CD14-positive monocyte (primary cell): ENCODE results near the gene RBM11. TPM values are rescaled to one million over a fixed set of nuclear protein-coding genes. Genes with fewer than 3 reads are reported as not detected.

Experiments
- DNase-seq, 3 donors: peaks; one replicate each; pipeline ENCODE4 v3.0.0-alpha.2; 2011 to 2022
- H2AFZ ChIP-seq: 2 replicates; pipeline ENCODE4 v1.6.0; 2012; ENCODE audit warnings: mild to moderate bottlenecking, low read depth, low read length, inconsistent platforms; ENCODE audit not compliant: insufficient read depth, poor library complexity, severe bottlenecking
- H3K27ac ChIP-seq, 2 donors: 1 replicate in 1 of 2; 2 replicates in 1 of 2; pipeline ENCODE4 v1.5.1; 2012 to 2013; ENCODE audit warnings: low read length in 2 of 2, control low read depth in 1 of 2, inconsistent platforms in 1 of 2, low read depth in 1 of 2, mild to moderate bottlenecking in 1 of 2
- H3K27me3 ChIP-seq, 2 donors: one replicate each; pipeline versions ENCODE4 v1.6.0 to v1.6.1; 2011 to 2013; ENCODE audit warnings: low read length in 2 of 2; ENCODE audit not compliant: control insufficient read depth in 2 of 2, insufficient read depth in 2 of 2
- H3K36me3 ChIP-seq, 2 donors: replicated peaks in 1 of 2; 1 replicate in 1 of 2; 2 replicates in 1 of 2; pipeline versions ENCODE4 v1.5.1 to v1.6.1; 2012 to 2013; ENCODE audit warnings: low read length in 2 of 2, control low read depth in 1 of 2, inconsistent platforms in 1 of 2, mild to moderate bottlenecking in 1 of 2; ENCODE audit not compliant: insufficient read depth in 2 of 2, control insufficient read depth in 1 of 2
- H3K4me1 ChIP-seq, 2 donors: 1 replicate in 1 of 2; 2 replicates in 1 of 2; pipeline versions ENCODE4 v1.5.1 to v1.6.1; 2012 to 2013; ENCODE audit warnings: low read length in 2 of 2, control low read depth in 1 of 2, inconsistent platforms in 1 of 2, mild to moderate bottlenecking in 1 of 2, moderate library complexity in 1 of 2; ENCODE audit not compliant: insufficient read depth in 2 of 2, control insufficient read depth in 1 of 2
- H3K4me2 ChIP-seq: replicated peaks from 2 replicates; pipeline ENCODE3; 2012; ENCODE audit warnings: low read length, moderate library complexity, mild to moderate bottlenecking; ENCODE audit not compliant: poor library complexity, severe bottlenecking; ENCODE audit errors: extremely low read depth
- H3K4me3 ChIP-seq, 3 experiments: fragments of 200-600 bp in 1 of 3; sonication (generic) in 1 of 3; replicated peaks in 1 of 3; 1 replicate in 2 of 3; 2 replicates in 1 of 3; pipeline ENCODE4 v1.5.1; 2011 to 2013; ENCODE audit warnings: low read length in 3 of 3, mild to moderate bottlenecking in 3 of 3, control low read depth in 2 of 3, low read depth in 2 of 3, inconsistent platforms in 1 of 3, moderate library complexity in 1 of 3
- H3K79me2 ChIP-seq: 2 replicates; pipeline ENCODE4 v1.6.0; 2012; ENCODE audit warnings: mild to moderate bottlenecking, control low read depth, inconsistent platforms, low read length, moderate library complexity; ENCODE audit not compliant: insufficient read depth
- H3K9ac ChIP-seq: 2 replicates; pipeline ENCODE4 v1.6.0; 2017; ENCODE audit warnings: low read length, mild to moderate bottlenecking; ENCODE audit not compliant: insufficient read depth, poor library complexity, severe bottlenecking
- H3K9me3 ChIP-seq, 2 donors: replicated peaks in 1 of 2; 1 replicate in 1 of 2; 2 replicates in 1 of 2; pipeline versions ENCODE4 v1.5.1 to v1.6.1; 2012 to 2013; ENCODE audit warnings: low read length in 2 of 2, control low read depth in 1 of 2; ENCODE audit not compliant: control insufficient read depth in 1 of 2, insufficient read depth in 1 of 2
- H4K20me1 ChIP-seq: 2 replicates; pipeline ENCODE4 v1.6.0; 2012; ENCODE audit warnings: mild to moderate bottlenecking, low read length, control low read depth, moderate library complexity; ENCODE audit not compliant: insufficient read depth
- H3K27ac Mint-ChIP-seq, 7 donors: one replicate each; pipeline ENCODE4 v1.8.0; 2020; ENCODE audit warnings: mild to moderate bottlenecking in 7 of 7, mixed read lengths in 7 of 7, moderate library complexity in 6 of 7, inconsistent platforms in 2 of 7
- H3K27me3 Mint-ChIP-seq, 3 donors: one replicate each; pipeline ENCODE4 v1.8.0; 2021 to 2022; ENCODE audit warnings: low read depth in 3 of 3, mild to moderate bottlenecking in 3 of 3, mixed read lengths in 3 of 3, moderate library complexity in 3 of 3, inconsistent platforms in 1 of 3
- H3K36me3 Mint-ChIP-seq, 2 donors: one replicate each; pipeline ENCODE4 v1.8.0; 2020; ENCODE audit warnings: mixed read lengths in 2 of 2, inconsistent platforms in 1 of 2, mild to moderate bottlenecking in 1 of 2
- H3K4me1 Mint-ChIP-seq: one replicate; pipeline ENCODE4 v1.8.0; 2020; ENCODE audit warnings: mild to moderate bottlenecking, mixed read lengths
- H3K4me3 Mint-ChIP-seq, 2 donors: one replicate each; pipeline ENCODE4 v1.8.0; 2020; ENCODE audit warnings: mild to moderate bottlenecking in 2 of 2, mixed read lengths in 2 of 2, moderate library complexity in 1 of 2
- H3K9me3 Mint-ChIP-seq, 7 donors: one replicate each; pipeline ENCODE4 v1.8.0; 2020 to 2022; ENCODE audit warnings: mixed read lengths in 7 of 7, mild to moderate bottlenecking in 6 of 7, moderate library complexity in 6 of 7, inconsistent platforms in 2 of 7
- CTCF ChIP-seq: fragments of 200-600 bp; IDR thresholded peaks from one replicate; pipeline ENCODE4 v1.8.0; 2022; ENCODE audit warnings: antibody characterized with exemption, mild to moderate bottlenecking
- WGBS: methylation state at CpG from one replicate; pipeline ENCODE4 v1.1.5; 2013; ENCODE audit warnings: missing lambda C conversion rate; ENCODE audit not compliant: insufficient coverage; 5-methylcytosine and 5-hydroxymethylcytosine counted together
- intact Hi-C, 2 donors: fragments of 100-400 bp; cut with micrococcal nuclease; formaldehyde crosslinking; loops; one replicate each; pipeline versions ENCODE4 v1.15.0 to v1.15.1; 2023
- polyA plus RNA-seq, 3 donors: library from polyadenylated mRNA; depleted of rRNA in 1 of 3; unstranded in 2 of 3; stranded (reverse) in 1 of 3; fragments of 300-500 nt in 2 of 3; fragments of >200 nt in 1 of 3; fragmentation: Illumina TruSeq in 2 of 3; gene quantifications; 1 replicate in 2 of 3; 2 replicates in 1 of 3; pipeline ENCODE4 v1.2.3, GENCODE V29; 2012 to 2021

Gene RBM11
- polyA plus RNA-seq, 3 donors: 0.47 TPM; not detected in 2

GRCh38 chr21:14275702-14276205 is 59.8 kb downstream of the RBM11 start:
- H3K36me3 ChIP-seq: no peaks in the 10 kb centered on the region
- no peak overlapping the region for H2AFZ ChIP-seq
- no peak overlapping the region for H3K27ac Mint-ChIP-seq
- no peak overlapping the region for H3K4me3 ChIP-seq
- 78% methylated on average over 1 of the region's 4 CpGs for WGBS
- TF ChIP-seq CTCF: no peak
- H4K20me1 ChIP-seq: no peaks in the 10 kb centered on the region
- H3K9me3 Mint-ChIP-seq: peaks cover 0 to 5% (median 0%) of the 10 kb centered on the region in 7 donors
- H3K4me3 Mint-ChIP-seq: no peak overlapping the region
- intact Hi-C loops: no loop called here
- H3K4me2 ChIP-seq: no peak overlapping the region
- no peaks in the 10 kb centered on the region for H3K36me3 Mint-ChIP-seq
- H3K27me3 ChIP-seq: peaks cover 0 to 8% of the 10 kb centered on the region in 2 donors
- peaks cover 4 to 12% (median 6%) of the 10 kb centered on the region in 3 donors for H3K27me3 Mint-ChIP-seq
- H3K79me2 ChIP-seq: no peaks in the 10 kb centered on the region
- no peak overlapping the region for H3K27ac ChIP-seq
- H3K9me3 ChIP-seq: no peaks in the 10 kb centered on the region
- no peak for DNase-seq
- no peak overlapping the region for H3K9ac ChIP-seq
- H3K4me1 ChIP-seq: peaks cover 6 to 7% of the 10 kb centered on the region in 2 donors
- H3K4me1 Mint-ChIP-seq: peaks cover 11% of the 10 kb centered on the region

Other genes with a start within 250 kb of the RBM11 start
- not detected for gene LIPI, start 5.2 kb upstream of the RBM11 start, polyA plus RNA-seq
- gene HSPA13, start 167.0 kb downstream of the RBM11 start, polyA plus RNA-seq: 10 to 100 TPM in 2 of 3 donors, 1 to 10 TPM in 1; 6.8 to 13.9 (median 12.2) TPM